Measurements from ENCODE around the gene IL26.

- no peak for TF ChIP-seq CTCF (IDR thresholded peaks at IDR 0.05)
- no peak for TF ChIP-seq POLR2A (IDR thresholded peaks at IDR 0.05)
Measured at GRCh38 chr12:68250454-68250853, 24.8 kb upstream of the IL26 start.
